ENCODE results near the gene KCNQ1.
"Not testable (repeated sequence)": the region's sequence is repeated elsewhere in the genome, so short reads cannot be mapped to it uniquely, and the experiment has no call there.

The KCNQ1 gene

DNA sequence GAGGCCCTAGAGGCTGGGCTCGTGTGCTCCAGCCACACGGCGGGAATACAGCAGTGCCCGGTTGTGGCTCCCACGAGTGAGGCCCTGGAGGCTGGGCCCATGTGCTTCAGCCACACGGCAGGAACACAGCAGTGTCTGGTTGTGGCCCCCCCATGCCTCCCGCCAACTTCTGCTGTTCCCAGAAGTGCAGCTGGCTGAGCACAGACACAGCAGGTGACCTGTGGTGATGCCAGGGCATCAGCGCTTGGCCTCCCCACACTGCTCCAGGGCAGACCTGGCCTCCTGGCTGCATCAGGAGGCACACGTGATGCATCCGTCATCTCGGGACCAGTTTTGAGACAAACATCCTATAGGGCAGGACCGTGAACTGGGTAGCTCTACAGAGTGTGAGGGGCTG lies 144.7 kb downstream of the KCNQ1 start:
- no peak for DNase-seq (ENCODE audit: low read depth in 2 of 2)

- DNase-seq (ENCODE audit: low read depth in 2 of 2), result no peak
These were observed 145.5 kb downstream of the KCNQ1 start for GRCh38 chr11:2590131-2590964.

GRCh38 chr11:2590965-2591754 lies 146.4 kb downstream of the KCNQ1 start:
- DNase-seq (ENCODE audit: low read depth in 2 of 2), result no peak

DNA sequence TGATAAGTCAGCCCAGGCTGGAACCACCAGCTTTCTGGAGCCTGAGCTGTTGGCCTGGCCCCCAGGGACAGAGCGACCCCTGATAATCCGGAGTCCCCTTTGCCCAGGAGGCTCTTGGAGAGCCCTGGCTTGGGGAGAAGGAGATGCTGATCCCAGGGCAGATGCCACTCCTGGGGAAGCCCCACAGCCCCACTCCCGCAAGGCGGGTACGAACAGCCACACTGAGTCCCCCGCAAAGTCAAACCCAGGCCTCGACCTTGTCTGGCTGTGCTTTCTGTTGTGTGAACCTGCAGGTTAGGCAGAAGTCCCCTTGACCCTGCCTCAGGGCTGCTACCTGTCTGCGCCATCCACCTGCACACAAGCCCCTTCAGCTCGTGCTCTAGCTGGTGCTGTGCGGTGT lies 147.0 kb downstream of the KCNQ1 start:
- no peak for DNase-seq (ENCODE audit: low read depth in 2 of 2)

DNA sequence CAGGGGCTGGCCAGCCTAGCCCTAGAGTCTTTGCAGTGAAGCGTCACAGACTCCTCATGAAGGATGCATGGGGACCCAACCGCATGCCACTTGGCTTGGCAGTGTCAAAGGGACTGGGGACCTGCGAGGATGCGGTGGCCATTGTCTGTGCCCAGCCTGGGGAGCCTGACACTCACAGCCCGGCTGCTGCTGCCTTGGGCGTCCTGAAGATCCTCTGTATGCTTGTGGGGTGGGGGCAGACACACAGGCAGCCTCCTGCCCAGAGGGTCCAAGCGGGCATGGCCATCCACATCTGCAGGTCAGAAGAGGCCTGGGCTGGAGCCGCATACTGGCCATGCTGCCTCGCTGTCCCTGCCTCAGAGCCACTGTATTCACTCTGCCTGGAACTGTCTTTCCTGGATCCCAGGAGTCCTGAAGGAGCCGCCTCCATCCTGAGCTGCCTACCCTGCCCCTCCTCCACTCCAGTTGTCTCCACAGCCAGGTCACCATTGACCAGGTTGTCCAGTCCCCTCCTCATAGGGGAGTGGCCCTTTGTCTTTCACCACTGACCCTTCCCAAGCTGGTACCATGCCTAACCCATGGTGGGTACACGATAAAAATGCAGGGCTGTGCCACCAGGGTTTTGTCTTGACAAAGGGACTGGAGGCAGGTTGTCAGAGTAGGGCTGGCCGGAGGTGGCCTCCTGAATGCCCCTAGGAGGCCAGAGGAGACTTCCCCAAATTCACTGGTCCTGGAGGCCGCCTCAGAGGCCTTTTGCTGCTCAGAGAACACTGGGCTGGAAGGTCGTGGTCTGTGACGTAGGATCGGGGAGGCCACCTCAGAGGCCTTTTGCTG lies 148.0 kb downstream of the KCNQ1 start:
- DNase-seq (ENCODE audit: low read depth in 2 of 2), result no peak

- no peak for DNase-seq (ENCODE audit: low read depth in 2 of 2)
These were observed 148.7 kb downstream of the KCNQ1 start for GRCh38 chr11:2593393-2593950.

GRCh38 chr11:2594267-2594666 lies 149.5 kb downstream of the KCNQ1 start:
- no peak for DNase-seq (ENCODE audit: low read depth in 2 of 2)

- DNase-seq (ENCODE audit: low read depth in 2 of 2), result no peak
These were observed 150.4 kb downstream of the KCNQ1 start for GRCh38 chr11:2595204-2595603.

GRCh38 chr11:2599561-2600189 lies 154.9 kb downstream of the KCNQ1 start:
- no peak for DNase-seq (ENCODE audit: low read depth in 2 of 2)

DNA sequence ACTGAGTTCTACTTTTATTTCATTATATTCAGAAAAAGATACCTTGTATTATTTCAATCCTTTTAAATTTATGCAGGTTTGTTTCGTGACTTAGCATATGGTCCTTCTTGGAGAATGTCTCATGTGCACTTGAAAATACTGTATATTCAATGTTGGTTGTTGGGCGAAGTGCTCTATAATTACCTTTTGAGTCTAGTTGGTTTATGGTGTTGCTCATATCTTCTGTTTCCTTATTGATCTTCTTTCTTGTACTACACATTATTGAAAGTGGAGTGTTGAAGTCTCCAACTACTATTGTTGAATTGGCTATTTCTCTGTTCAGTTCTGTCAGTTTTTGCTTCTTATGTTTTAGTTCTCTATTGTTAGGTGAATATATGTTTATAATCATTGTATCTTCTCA lies 164.5 kb downstream of the KCNQ1 start:
- no peak for DNase-seq (ENCODE audit: low read depth in 2 of 2)

- no peak for DNase-seq (ENCODE audit: low read depth in 2 of 2)
These were observed 168.2 kb downstream of the KCNQ1 start for GRCh38 chr11:2612884-2613571.

GRCh38 chr11:2621894-2622293 lies 177.1 kb downstream of the KCNQ1 start:
- no peak for DNase-seq (ENCODE audit: low read depth in 2 of 2)

DNA sequence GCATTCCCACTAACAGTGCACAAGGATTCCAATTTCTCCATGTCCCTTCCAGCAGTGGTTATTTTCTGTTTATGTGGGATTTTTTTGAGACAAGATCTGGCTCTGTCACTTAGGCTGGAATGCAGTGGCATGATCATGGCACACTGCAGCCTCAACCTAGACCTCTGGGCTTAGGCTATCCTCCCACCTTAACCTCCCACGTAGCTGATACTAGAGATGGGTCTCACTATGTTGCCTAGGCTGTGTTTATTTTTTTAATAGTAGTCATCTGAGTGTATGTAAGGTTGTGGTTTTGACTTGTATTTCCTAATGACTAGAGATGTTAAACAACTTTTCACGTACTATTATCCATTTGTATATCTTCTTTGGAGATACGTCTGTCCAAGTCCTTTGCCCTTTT lies 180.4 kb downstream of the KCNQ1 start:
- DNase-seq (ENCODE audit: low read depth in 2 of 2), result no peak

GRCh38 chr11:2630679-2631078 lies 185.9 kb downstream of the KCNQ1 start:
- no peak for DNase-seq (ENCODE audit: low read depth in 2 of 2)

- DNase-seq (ENCODE audit: low read depth in 2 of 2), result no peak
These were observed 186.4 kb downstream of the KCNQ1 start for GRCh38 chr11:2631161-2631560.

- not testable (repeated sequence) for DNase-seq (ENCODE audit: low read depth in 2 of 2)
These were observed 195.0 kb downstream of the KCNQ1 start for GRCh38 chr11:2639763-2640162.

DNA sequence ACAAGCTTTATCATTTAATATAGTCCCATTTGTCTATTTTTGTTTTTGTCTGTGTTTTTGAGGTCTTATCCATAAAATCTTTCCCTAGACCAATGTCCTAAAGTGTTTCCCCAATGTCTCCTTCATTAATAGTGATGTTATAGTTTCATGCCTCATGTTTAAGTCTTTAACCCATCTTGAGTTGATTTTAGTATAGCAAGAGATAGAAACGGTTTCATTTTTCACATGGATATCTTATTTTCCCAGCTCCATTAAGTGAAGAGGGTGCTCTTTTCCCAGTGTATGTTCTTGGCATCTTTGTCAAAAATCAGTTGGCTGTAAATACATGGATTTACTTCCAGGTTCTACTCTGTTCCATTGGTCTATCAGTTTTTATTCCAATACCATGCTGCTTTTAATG lies 196.8 kb downstream of the KCNQ1 start:
- DNase-seq (ENCODE audit: low read depth in 2 of 2), result no peak

GRCh38 chr11:2643746-2644145 lies 198.9 kb downstream of the KCNQ1 start:
- DNase-seq (ENCODE audit: low read depth in 2 of 2), result no peak

- DNase-seq (ENCODE audit: low read depth in 2 of 2), result no peak
These were observed 200.3 kb downstream of the KCNQ1 start for GRCh38 chr11:2644844-2645778.

- DNase-seq (ENCODE audit: low read depth in 2 of 2), result no peak
These were observed 200.9 kb downstream of the KCNQ1 start for GRCh38 chr11:2645779-2646118.

Data from fibroblast of skin of left quadriceps (primary cell).